Occipital lobe (tissue), 2 donors: ENCODE data around the gene ZNF319. TPM values are rescaled to one million over a fixed set of nuclear protein-coding genes. Genes with fewer than 3 reads are reported as not detected.

ENCODE experiments used
- DNase-seq: peaks from one replicate; lab custom pipeline; 2025; lab: John Stamatoyannopoulos, UW
- total RNA-seq: library from RNA; depleted of rRNA; stranded (reverse); fragments of >200 nt; gene quantifications from one replicate; pipeline ENCODE4 v1.2.3, GENCODE V29; 2014

Gene ZNF319
- total RNA-seq, result 4.2 TPM

DNA sequence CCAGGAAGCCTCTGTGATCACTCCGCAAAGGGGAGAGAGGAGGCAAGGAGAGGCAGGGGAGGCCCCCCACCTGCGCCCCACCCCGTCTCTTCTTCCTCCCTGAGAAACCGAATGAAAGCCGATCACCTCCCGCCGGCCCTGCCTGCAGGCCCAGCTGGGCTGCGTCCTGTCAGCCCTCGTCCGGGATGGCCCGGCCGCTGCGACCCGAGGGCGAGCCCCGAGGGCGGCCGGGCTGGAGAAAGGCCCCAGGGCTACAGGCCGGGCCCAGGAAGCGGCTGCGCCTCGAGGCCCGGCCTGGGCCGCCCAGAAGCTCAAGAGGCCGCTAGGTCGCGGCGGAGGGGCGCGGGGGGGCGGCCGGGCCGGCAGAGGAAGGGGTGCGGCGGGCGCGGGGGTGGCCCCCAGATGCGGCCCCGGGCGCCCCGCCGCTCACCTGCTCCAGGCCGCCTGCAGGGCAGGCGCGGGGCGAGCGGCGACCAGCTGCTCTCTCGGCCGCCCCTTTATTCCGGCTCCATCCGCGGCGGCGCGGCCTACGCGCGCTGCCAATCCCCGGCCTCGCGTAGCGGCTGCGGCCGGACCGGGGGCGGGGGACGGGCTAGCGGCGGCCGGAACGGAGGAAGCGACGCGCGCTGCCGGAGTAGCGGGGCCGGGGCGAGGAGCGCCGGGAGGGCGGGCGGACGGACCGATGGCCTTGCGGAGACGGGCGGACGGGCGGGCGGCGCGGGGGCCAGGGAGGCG is at the start of gene ZNF319:
ZNF319 (minus strand) TSS at position 702 of the 735 bp plus-strand sequence. CDS start 2,407 bp downstream, outside the sequence.
- DNase-seq, result no peak

DNA sequence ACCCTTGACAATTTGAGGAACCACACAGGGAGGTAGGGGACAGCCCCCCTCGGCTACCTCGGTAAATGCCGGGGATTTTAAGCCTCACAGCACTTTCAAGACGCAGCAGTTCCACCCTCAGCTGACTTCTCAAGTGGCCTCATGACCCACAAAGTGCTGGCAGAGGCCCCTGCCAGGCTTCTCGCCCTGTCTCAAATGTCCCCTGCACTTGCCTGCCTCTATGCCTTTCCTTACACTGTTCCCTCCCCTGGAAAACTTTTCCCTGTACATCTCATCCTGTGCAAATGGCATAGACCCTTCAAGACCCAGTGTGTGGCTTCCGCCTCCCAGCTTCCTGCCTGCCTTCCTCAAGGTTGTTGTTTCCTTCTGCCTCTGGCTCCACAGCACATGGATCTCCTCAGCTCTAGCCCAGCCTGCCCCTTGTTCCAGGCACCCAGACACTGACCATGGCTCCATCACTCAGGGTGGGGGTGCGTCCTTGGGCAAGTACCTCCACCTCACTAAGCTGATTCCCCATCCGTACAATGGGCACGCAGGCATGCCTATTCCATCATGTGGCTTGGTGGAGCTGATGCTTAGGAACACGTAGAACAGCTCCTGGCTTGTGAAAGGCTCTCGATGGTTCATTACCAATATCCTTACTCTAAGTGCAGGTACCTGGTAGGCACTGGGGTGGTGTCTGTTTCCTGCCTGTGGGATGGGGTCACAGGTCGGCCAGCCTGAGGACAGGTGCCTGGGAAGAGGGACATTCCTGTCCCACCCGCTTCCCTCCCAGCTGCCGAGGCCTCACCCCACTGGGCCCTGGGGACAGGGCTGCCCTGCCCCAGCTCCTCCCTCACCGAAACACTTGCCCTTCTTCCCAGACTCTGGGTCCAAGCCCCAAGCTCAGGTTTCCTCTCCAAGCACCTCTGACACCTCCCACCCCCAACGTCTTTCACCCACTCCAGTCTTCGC is 49.0 kb upstream of the ZNF319 start:
- no peak for DNase-seq

- DNase-seq, result no peak
These were observed 48.2 kb upstream of the ZNF319 start for GRCh38 chr16:58048494-58049231.

- DNase-seq, result no peak
These were observed 47.3 kb upstream of the ZNF319 start for GRCh38 chr16:58047557-58048348.

DNA sequence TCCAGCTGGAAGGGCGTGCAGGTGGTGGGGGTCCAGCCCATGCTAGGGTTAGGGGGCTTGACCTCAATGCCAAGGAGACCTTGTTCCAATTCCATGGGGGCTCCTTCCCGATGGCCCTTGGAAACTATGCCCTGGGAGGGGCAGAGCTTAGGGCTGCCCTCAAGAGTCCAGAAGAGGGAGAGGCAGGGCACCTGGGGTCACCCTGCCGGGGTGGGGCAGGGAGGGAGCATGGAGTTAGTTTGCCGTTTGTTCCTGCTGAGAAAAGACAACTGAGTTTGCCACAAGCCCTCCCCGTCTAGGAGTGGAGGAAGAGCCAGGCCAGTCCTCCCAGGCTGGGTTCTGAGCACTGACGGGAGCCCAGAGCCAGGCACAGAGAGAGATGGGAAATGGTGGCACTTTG is 46.5 kb upstream of the ZNF319 start:
- DNase-seq, result no peak

- DNase-seq, result no peak
These were observed 45.8 kb upstream of the ZNF319 start for GRCh38 chr16:58046054-58046881.

DNA sequence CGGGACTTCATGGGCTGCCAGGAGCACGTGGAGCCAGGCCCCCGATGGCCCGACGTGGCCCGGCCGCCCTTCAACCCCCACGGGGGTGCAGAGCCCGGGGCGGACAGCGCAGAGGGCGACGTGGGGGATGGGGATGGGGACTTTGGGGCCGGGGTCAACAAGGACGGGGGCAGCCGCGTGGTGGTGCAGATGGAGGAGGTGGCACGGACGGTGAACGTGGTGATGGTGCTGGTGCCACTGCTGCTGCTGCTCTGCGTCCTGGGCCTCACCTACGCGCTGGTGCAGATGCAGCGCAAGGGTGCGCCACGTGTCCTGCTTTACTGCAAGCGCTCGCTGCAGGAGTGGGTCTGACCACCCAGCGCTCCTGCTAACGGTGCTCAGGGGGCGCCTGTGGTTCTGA is 44.6 kb upstream of the ZNF319 start:
- no peak for DNase-seq

GRCh38 chr16:58044266-58045019 is 44.0 kb upstream of the ZNF319 start:
- no peak for DNase-seq

DNA sequence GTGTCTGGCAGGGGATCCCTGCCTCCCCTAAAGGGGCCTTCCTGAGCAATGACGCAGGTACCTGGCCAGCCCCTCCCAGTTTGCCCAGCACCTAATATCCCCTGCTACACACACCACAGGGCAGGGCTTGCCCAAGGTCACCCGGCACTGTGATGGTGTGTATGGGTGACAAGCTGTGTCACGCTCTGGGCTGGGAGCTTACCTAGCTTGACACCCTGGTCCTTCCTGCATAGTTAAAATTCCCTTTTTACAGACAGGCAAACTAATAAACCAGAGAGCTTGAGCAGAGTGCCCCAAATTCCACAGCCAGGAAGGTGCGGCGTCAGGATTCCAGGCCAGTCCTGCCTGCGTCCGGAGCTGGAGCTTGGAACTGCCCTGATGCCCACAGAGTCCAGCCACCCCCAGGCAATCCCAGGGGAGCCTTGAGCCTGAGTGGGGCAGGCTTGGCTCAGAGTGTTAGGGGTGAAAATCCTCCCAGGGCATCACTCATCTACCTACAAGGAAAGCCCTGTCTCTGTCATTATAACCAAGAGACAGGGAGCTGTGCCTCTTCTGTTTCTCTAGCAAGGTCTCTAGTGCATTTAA is 43.2 kb upstream of the ZNF319 start:
- DNase-seq, result no peak

DNA sequence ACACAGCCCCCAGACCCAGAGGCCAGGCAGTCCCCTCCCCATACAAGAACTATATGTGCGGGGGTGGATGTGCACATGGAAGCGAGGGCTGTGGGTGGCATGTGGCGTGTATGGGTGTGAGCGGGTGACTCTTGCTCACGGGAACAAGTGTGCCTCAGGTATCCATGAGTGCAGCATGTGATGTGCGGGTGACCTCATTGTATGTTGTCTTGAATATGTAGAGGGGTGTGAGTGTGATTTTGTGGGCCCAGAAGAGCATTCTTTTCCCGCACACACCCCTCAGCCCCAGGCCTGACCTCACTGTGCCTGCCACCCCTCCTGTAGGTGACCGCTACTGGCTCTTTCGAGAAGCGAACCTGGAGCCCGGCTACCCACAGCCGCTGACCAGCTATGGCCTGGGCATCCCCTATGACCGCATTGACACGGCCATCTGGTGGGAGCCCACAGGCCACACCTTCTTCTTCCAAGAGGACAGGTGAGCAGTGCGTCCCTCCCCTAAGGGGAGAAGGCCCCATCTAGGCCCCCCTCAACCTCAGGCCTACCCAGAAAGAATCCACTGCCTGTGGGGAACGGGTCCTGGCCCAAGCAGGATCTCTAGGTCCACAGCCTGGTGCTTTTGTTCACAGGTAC is 42.5 kb upstream of the ZNF319 start:
- no peak for DNase-seq

DNA sequence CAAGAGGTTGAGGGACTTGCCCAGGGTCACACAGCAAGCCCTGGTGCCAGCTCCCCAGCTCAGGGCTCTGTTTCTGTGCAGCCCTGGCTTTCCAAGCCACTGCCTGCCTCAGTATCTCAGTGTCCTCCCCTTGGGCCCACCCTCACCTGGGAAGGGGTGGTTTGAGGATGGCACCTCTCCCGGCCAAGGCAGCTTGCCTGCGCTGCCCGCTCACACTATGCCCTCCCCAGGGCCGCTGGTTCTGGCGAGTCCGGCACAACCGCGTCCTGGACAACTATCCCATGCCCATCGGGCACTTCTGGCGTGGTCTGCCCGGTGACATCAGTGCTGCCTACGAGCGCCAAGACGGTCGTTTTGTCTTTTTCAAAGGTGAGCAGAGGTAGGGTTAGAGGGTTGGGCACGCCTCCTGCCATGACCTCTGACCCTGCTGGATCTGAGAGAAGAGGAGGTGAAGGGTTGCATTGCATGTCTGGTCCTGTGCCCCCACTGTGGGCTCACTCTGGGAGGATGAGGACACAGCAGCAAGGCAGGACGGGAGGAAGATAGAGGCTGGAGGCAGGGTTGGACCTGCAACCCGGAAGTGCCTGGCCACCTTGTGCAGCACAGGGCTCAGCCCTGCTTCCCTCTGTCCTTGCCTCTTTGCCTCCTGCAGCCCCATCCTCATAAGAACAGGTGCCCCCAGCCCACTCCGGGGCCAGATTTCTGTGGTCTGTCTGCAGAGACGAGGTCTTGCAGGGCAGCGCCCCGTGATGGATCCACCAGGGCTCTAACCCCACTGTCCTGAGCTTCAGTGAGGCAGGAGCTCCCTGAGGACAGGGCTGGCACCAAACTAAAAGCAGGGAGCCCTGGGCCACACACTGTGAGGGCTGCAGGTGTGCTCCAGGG is 41.8 kb upstream of the ZNF319 start:
- no peak for DNase-seq

DNA sequence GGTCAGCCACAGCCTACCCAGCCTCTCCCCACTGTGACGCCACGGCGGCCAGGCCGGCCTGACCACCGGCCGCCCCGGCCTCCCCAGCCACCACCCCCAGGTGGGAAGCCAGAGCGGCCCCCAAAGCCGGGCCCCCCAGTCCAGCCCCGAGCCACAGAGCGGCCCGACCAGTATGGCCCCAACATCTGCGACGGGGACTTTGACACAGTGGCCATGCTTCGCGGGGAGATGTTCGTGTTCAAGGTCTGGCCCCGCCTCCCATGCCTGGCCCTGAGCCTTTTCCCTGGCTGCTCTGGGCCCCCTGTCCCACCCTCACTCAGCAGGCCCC is 41.1 kb upstream of the ZNF319 start:
- DNase-seq, result no peak

DNA sequence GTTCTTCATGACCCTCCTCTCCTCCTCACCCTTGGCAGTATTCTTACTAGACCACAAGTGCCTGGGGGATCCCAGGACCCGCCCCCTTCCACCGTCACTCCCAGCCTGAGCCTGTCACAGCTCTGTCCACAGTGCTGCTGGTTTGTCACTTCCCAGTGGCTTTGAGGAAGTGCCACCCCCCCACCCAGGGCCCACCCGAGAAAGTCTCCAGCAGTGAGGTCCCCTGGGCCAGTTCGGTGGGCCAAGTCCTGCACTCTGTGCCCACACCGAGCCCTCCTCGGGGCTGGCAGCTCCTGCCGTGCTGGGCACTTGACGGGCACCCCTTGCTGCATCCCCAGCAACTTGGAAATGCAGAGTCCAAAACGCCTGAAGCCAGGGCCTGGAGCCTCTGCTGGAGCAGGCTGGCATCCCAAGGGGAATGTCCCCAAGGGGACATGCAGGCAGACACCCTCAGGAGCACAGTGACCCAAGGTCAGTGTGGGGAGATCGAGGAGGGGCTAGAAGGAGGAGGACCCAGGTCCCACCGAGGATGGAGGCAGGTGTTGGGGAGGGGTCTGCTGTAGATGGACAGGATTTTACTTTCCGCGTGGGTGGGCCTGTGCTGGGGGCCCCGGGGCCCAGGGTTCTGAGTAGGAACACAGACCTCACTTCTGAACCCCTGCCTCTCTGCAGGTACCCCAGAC is 40.6 kb upstream of the ZNF319 start:
- DNase-seq, result no peak

GRCh38 chr16:58040496-58040846 is 40.0 kb upstream of the ZNF319 start:
- no peak for DNase-seq

DNA sequence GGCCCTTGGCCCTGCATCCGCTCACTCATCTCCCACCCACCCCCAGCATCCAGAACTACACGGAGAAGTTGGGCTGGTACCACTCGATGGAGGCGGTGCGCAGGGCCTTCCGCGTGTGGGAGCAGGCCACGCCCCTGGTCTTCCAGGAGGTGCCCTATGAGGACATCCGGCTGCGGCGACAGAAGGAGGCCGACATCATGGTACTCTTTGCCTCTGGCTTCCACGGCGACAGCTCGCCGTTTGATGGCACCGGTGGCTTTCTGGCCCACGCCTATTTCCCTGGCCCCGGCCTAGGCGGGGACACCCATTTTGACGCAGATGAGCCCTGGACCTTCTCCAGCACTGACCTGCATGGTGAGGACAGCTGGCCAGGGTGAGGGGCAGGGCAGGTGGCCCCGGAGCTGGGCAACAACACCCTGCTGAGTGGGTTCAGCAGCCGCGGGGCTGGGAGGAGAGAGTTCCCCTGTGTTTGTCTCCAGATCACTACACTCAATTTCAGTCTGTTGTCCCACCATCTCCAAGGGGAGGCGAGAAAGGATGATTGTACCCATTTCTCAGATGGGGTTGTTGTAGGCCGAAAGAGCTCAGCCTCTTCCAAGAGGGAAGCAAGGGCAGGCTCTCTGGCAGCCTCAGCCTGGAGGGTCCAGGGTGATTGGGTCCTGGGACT is 39.5 kb upstream of the ZNF319 start:
- no peak for DNase-seq

GRCh38 chr16:58038219-58038641 is 37.8 kb upstream of the ZNF319 start:
- no peak for DNase-seq
